HL-60/S4 treated with phorbol 12-myristate 13-acetate at 8.2 ng/mL for 4 days and 3 days (cell line): Measurements from ENCODE around the gene EPS8L2.
"Not testable (repeated sequence)": the region's sequence is repeated elsewhere in the genome, so short reads cannot be mapped to it uniquely, and the experiment has no call there.

ENCODE experiments used
- in situ Hi-C: fragments of 300-500 bp; cut with MboI; formaldehyde crosslinking; loops from 2 replicates; pipeline ENCODE4 v1.15.0; 2022; ENCODE audit warnings: low sequenced_read_pairs

The EPS8L2 gene

DNA sequence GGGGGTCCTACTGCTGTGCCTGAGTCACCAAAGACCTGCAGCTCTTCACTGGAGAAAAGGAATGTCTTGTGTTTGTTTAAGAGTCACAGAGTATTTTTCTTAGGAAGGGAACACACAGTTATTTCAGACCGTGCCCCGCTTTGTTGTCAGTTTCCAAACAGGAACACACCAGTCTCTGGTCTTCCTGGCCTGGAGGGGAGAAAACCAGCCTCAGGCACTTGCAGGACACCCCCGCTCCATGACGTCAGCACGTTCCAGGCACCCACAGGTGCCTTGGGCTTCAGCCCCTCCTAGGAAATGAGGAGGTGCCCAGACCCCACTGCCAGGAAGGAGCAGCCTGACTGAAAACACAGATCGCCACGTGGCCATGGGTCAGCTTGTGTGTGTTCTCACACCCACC lies 16.4 kb upstream of the EPS8L2 start:
- in situ Hi-C loops, result no loop called here

DNA sequence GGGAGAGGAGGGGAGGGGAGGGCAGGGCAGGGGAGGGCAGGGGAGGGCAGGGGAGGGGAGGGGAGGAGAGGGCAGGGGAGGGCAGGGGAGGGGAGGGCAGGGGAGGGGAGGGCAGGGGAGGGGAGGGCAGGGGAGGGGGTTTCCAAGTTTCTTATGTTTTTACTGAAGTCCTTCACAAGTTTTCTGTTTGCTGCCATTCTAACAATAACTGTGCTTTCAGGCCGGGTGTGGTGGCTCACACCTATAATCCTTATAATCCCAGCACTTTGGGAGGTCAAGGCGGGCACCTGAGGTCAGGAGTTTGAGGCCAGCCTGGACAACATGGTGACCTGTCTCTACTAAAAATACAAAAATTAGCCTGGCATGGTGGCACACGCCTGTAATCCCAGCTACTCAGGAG lies 15.8 kb upstream of the EPS8L2 start:
- in situ Hi-C loops, result not testable (repeated sequence)

DNA sequence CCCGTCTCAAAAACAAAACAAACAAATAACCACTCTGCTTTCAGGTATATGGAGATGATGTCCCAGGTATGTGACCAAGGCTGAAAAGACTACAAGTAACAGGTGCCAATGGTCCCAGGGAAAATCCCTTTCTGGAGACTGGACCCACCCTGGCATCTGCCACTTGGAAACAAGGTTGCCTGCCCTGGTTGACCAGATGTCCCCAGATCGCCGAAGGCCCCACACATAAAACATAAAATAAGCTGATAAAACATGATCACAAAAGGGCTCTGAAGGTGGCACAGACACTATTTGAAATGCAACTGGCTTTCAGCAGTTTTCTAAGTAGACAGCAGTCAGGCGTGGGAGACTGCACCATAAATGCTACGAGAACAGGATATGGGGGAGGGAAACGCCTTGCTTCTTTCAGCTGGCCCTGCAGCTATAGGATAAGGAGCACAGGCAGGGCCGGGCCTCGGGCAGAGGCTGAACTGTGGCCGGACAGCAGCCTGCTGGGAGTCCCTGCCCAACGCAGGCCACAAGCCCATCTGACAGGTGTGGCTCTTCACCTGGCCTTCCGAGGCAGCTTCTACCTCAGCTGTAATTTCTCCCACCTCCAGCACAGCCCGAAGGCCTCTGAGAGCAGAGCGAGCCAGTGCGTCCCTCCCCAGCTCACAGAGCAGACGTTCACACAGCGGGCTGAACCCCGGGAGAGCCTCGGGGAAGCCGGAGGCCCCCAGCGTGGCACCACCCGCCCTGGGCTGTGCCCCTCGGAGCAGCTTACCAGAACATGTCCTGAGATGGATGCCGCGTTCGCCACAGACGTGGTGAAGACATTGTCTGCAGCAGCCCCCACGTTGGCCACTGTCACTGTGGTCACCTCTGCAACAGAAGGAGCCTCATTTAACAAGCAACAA lies 15.0 kb upstream of the EPS8L2 start:
- in situ Hi-C loops, result no loop called here

DNA sequence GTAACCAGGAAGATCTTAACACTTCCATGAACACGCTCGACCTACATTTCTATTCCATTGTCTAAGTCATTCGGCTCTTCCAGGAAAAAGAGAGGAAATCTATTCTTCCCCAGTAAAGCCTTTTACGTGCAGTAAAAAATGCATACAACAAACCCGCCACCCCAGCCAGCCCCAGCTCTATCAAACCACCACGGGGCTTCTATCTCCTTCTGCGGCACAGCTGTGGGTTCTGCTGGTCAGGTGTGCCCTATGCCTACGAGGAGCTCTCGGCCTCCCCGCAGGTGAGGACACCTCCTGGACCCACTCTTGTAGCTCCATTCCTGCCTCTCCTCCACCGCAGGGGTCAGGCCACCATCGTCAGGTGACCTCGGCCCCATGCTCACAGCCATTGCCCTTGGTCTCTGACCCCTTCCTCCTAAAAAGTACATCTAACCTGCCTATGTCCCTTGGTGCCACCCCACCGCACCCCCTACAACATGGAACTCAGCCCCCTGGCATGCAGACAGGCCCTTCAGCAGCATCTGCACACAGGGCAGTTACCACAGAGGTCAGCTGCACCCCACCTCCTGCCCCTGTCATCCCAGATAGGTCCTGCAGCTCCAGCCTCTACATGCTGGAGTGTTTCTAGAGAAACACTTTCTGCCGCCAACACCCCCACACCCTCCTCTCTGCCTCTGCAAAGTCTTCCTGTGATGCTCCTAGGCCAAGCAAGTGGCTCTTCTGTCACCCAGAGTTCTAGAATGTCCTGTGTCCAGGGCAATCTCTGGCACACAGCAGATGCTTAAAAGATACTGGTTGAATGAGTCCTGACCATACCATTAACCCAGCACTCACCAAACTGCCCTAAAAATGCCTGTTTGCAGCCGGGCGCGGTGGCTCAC lies 14.1 kb upstream of the EPS8L2 start:
- in situ Hi-C loops, result no loop called here

DNA sequence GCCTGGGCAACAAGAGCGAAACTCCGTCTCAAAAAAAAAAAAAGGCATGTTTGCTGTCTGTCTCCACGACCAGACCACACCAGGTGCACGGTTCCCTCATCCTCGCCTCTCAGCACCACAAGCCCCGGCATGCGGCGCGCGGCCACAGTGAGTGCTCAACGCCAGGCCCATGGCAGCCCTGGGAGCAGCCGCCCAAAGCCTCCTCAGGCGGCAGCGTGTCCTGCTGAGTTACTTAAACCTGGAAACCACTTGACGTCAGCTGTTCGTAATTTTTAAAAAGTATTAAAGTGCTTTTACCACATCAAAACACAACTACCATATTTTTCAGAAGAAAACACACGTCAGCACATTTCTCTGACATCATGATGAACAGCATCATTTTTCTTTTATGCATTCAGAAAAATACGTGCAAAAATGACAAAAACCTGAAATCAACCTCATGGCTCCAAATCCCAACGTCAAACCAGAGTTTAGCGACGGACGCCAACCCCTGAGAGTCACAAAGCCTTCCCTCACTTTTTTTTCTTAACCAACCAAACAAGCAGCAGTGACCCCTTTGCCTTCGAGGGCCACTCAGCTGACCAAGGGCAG lies 13.1 kb upstream of the EPS8L2 start:
- in situ Hi-C loops, result no loop called here

DNA sequence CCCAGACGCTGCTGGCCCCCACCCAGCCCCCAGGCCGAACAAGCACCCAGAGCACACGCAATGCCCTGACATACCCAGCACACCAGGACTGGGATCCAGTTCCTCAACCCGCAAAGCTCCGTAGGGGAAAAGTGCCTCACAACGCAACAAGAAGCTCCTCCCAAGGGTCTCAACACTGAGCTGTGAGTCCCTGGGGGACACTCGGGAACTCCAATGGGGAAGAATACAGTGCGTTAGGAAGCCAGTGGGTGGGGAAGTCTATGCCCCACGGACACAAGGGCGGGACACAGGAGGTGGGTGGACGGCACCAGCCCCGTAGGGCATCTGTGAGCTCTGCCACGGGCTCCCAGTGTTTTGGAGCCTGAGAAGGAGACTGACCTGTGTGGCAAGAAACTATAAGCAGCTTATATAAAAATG lies 12.6 kb upstream of the EPS8L2 start:
- in situ Hi-C loops, result no loop called here

DNA sequence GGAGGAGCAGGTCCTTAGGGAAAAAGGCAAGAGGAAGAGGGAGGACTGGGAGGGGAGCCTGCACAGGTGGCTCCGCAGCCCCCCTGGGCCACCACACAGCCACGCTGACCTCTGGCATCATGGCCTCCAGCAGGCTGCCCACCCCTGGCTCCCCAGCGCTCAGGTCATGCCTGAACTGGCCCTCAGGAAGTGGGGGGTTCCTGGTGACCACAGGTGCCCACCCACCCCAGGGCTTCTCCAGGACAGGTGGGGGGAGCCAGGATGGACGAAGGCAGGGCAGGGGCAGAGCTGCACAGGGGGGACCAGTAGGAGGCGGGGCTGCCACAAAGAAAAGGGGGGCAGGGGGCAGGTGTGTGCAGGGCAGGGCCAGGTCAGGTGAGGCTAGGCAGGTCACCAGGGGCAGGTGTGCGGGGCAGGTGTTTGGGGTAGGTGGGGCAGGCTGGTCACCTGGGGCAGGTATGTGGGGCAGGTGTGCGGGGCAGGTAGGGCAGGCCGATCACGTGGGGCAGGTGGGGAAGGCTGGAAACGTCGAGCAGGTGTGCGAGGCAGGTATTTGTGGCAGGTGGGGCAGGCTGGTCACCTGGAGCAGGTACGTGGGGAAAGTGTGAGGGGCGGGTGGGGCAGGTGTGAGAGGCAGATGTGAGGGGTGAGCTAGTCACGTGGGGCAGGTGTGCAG lies 12.0 kb upstream of the EPS8L2 start:
- in situ Hi-C loops, result no loop called here

DNA sequence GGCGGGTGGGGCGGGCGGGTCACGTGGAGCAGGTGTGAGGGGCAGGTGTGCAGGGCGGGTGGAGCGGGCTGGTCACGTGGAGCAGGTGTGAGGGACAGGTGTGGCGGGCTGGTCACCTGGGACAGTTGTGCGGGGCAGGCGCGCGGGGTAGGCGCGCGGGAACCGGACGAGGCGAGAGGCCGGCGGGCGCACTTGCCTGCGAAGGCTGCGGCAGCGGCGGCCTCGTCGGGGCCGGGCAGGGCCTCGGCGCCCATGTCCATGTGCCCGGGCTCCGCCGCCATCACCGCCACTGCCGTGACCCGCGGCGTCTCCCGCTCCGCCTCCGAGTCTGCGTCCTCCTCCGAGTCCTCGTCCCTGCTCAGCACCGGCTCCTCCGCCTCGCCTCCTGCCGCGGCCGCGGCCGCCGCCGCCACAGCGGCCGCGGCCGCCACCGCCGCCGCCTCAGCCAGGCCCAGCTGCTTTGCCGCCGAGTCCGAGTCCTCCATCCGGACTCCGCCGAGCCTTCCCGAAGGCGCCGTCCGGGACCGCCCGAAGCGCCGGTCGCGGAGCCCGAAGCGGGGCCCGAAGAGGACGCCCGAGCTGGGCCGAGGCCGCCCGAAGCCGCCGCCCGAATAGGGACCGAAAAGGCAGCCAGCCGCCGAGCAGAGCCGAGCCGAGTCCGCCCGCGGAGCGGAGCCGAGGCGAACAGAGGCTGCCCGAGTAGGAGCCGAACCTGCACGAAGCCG lies 11.3 kb upstream of the EPS8L2 start, which contains the start of gene DEAF1:
DEAF1 (minus strand) TSS at position 660 of the 725 bp plus-strand sequence; CDS start at position 485, 175 bp downstream.
- in situ Hi-C loops, result no loop called here

DNA sequence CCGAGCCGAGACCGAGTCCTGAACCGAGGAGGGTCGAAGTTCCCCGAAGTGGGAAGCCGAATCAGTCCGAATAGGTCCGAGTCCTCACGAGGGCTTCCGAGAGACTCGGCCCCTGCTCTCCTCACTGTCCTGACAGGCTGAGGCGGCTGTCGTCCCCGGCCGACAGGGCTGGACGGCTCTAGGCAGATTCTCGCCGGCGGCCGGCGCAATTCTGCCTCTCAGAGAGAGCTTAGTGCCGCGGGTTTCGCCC lies 10.8 kb upstream of the EPS8L2 start:
- in situ Hi-C loops, result no loop called here

DNA sequence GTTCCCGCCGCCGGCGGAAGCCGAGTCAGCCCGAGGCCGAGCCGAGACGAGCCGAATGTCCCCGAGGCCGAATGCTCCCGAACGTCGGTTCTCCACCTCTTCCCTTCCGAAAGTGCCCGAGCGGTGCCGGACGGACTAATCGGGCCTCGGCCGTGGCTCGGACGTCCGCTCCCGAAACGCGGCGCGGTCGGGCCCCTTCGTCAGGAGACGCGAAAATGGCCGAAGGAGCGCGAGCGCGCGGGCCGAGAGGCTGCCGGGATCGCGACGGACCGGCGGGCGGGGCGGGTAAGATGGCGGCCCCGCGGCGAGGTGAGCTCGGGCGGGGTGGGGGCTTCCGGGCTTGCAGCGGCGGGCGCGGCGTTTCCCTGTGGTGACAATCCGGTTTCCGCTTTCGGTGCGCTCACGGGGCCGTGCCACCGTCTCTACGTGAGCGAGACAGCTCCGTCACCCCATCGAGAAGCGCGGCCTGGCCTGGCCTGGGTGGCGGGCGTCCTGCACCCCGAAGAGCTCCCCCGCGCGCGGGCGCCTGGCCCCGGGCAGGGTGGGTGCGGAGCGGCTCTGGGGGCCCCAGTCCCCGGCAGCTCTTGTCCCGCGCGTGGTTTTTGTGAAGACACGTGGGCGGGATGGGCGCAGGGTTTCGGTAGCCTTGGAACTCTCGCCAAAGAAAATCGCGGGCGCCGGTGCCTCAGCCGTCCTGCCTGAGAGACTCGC lies 10.3 kb upstream of the EPS8L2 start, which contains the start of gene TMEM80:
TMEM80 (plus strand) TSS at position 279 of the 711 bp plus-strand sequence; CDS start at position 291, 12 bp downstream.
- in situ Hi-C loops, result no loop called here

DNA sequence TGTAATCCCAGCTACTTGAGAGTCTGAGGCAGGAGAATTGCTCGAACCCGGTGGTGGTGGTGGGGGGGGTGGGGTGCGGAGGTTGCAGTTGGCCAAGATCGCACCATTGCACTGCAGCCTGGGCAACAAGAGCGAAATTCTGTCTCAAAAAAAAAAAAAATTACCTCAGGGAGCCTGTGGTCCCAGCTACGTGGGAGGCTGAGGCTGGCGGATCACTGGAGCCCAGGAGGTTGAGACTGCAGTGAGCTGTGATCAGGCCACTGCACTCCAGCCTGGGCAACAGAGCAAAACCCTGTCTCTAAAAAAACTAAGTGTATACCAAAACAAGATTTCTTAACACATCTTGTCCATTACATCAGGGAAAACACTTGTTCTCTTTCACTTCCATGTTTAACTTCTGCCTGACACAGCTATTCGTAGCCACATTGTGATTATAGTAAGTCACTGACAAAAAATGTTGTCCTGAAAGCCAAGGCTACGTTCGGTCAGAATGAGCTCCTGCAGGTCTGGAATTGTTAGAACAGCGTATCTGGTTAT lies 9.0 kb upstream of the EPS8L2 start:
- in situ Hi-C loops, result no loop called here

DNA sequence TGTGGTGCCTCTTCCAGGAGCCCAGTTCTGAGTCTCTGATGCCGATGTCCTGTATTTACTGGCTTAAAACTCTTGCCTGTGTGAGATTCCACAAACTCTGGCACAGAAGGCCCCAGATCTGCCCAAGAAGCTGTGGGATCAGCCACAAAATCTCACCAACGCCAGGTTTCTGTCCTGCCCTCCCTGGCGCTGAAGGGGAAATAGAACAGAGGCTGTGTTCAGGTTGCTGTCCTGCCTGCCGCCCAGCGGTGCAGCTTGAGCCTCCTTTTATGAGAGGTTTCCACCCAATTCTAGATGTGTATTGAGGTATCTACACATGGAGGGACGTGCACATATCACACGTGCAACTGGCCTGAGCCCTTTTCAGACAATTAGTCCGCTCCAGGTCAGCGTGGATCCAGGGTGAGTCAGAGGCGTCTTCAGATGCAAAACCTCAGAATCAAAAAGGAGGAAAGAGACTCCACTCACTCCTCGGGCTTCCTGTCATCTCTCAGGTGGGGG lies 8.2 kb upstream of the EPS8L2 start:
- in situ Hi-C loops, result no loop called here

DNA sequence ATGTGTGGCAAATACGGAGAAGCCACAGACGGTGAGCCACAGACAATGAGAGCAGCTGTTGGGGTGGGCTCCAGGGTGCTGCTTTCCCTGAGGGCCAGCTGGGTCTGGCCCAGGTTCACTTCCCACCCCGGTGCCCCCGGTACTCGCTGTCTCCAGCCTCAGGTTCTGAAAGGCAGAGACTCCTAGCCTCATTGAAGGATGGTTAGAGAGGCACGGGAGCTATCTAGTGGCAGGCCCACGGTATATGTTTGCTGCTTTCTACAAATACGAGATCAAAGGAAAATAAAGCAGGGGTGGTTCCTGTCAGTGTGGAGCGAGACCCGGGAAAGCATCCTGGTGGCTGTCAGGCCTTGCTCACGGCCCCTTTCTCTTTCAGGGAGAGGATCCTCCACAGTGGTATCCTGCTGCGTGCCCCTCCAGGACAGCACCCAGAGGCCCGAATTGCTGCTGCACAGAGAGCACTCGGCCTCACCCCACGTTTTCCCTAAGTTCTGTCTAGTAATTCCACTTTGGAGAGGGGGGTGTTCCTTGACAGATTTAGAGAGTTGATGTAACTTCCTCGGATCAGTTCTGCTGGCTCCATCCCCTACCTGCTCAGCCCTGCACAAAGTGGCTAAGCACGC lies 7.4 kb upstream of the EPS8L2 start:
- in situ Hi-C loops, result no loop called here

DNA sequence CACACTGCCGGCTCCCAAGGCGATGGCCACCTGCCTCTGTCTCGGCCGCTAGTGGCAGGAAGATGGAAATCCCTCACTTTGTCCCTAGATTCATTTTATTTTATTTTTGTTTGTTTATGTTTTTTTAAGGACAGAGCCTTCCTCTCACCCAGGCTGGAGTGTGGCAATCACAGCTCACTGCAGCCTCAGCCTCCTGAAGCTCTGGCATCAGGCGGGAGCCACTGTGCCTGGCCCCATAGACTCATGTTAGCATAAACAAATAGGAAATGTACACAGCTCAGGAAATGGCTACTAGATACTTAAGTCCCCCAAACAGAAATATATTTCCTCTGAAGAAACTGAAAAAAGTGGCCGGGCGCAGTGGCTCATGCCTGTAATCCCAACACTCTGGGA lies 6.9 kb upstream of the EPS8L2 start:
- in situ Hi-C loops, result no loop called here

DNA sequence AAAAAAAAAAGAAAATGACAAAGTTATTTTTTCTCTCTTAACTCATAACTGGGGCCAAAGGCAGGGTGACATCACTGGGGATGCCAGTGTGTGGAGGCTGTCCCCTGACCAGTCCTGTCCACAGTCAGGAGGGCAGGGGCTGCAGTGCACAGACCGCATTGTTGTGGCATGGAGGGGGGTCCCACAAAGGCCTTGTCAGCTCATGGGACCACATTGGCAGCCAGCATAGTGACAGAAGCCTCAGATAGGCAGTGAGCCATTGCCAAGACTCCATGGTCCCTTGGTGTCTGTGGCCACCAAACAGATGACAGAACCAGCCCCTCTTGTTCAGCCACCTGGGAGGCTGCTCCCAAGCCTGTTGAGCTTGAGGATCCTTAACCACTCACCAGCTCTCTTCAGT lies 6.3 kb upstream of the EPS8L2 start:
- in situ Hi-C loops, result no loop called here

DNA sequence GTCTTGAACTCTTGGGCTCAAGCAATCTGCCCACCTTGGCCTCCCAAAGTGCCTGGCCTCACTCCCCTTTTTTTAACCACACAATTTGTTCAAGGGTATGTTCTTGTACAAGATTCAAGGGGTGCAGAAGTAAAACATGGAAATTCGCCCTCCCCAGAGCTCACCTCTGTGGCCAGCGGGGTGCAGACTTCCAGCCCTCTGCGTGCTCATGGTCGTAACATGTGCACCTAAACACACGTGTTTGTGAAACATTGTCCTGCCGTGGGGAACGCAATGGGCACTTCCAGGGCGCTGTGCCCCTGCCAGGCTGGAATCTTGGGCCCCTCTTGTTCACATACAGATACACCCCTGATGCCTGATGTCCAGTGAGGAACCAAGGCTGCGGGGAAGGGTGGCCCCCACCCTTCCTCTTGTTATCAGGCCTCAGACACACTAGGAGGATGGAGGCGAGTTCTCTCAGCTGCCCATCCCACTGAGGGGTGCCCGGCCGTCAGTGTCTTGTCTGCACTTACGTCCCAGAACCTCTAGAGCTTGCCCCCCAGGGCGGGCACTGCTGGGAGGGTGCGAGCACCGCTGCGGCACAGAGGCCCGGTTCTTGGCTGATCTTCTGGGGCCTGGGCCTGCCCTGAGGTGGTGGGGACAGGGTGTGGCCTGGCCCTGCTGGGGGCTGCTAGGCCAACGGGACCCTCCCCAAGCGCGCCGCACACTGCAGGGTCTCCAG lies 4.1 kb upstream of the EPS8L2 start:
- in situ Hi-C loops, result no loop called here

DNA sequence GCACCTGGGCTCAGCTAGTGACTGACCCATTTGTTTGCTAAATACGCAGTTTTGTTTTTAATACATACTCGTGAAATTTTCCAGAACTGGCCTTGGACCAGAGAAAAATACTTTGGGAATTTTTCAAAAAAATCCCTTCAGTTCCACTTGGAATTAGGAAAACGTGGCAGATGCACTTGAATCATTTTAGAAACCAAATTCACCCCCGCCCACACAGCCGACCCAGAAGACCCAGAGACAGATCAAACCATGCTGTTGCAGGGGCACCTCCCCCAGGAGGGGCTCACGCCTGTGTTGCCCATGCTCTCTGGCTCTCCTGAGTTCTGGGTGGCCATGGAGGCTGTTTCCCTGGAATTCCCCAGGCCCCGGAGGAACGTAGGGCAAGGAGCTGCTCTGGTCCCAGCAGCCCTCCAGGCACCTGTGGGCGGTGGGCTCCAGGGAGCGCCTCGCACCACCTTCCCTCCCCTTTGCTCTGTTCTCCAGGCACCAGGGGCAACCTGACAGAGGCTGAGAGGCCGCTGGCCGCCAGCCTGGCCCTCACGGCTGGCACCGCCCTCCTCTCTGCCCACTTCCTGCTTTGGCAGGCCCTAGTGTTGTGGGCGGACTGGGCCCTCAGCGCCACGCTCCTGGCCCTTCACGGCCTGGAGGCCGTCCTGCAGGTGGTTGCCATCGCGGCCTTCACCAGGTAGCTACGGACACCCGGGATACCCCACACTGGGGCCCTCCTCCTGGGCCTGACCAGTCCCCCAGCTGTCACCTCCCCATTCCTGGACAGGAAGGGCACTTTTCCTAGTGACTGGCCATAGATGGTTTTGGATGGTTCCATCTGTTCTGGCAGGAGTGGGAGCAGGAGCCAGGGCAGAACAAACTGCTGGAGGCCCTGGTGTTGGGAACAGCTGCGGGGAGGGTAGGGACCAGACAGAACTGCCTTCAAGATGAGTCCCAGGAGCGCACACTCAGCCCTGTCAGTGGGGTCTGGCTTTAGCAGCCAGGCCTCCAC lies 3.3 kb upstream of the EPS8L2 start:
- in situ Hi-C loops, result no loop called here
